Vagina (tissue), 2 donors: Measurements from ENCODE around the gene SAYSD1. TPM values are rescaled to one million over a fixed set of nuclear protein-coding genes. Genes with fewer than 3 reads are reported as not detected.
A peak's percentile ranks its signal among the peaks of the same experiment; 100 is the strongest.

ENCODE experiments used
- DNase-seq, 2 donors: peaks; one replicate each; pipeline ENCODE4 v3.0.0-alpha.2; 2017; ENCODE audit errors: extremely low spot score in 2 of 2
- H3K27ac ChIP-seq: fragments of 200-600 bp; sonication (generic); one replicate; pipeline ENCODE4 v1.5.1; 2019
- H3K27me3 ChIP-seq: fragments of 200-600 bp; sonication (generic); one replicate; pipeline ENCODE4 v1.5.1; 2019
- H3K36me3 ChIP-seq, 2 donors: fragments of 200-600 bp; sonication (generic); one replicate each; pipeline ENCODE4 v1.5.1; 2017 to 2019
- H3K4me1 ChIP-seq: fragments of 200-600 bp; sonication (generic); one replicate; pipeline ENCODE4 v1.5.1; 2019
- H3K4me3 ChIP-seq, 2 donors: fragments of 200-600 bp; sonication (generic); 1 replicate in 1 of 2; 2 replicates in 1 of 2; pipeline ENCODE4 v1.5.1; 2016 to 2019
- H3K9me3 ChIP-seq: fragments of 200-600 bp; sonication (generic); one replicate; pipeline ENCODE4 v1.5.1; 2019
- CTCF ChIP-seq, 3 experiments: fragments of 450-650 bp in 2 of 3; fragments of 200-600 bp in 1 of 3; sonication (generic) in 1 of 3; IDR thresholded peaks; one replicate each; pipeline ENCODE4 v1.5.1; 2017 to 2019; ENCODE audit warnings: antibody characterized with exemption in 3 of 3, mild to moderate bottlenecking in 2 of 3, moderate library complexity in 2 of 3
- POLR2A ChIP-seq, 2 donors: fragments of 450-650 bp; IDR thresholded peaks; one replicate each; pipeline ENCODE4 v1.6.1; 2017; ENCODE audit warnings: antibody characterized with exemption in 2 of 2, mild to moderate bottlenecking in 2 of 2, moderate library complexity in 2 of 2
- POLR2AphosphoS5 ChIP-seq, 2 donors: sonication (generic); formaldehyde crosslinking; IDR thresholded peaks; one replicate each; pipeline ENCODE4 v1.9.0; 2017; ENCODE audit warnings: antibody characterized with exemption in 2 of 2, mild to moderate bottlenecking in 2 of 2, low read depth in 1 of 2; ENCODE audit not compliant: insufficient read depth in 1 of 2
- intact Hi-C: fragments of 100-400 bp; cut with DNase I; formaldehyde crosslinking; loops from one replicate; pipeline ENCODE4 v1.15.1; 2023
- total RNA-seq: library from RNA; depleted of rRNA; stranded (reverse); fragments of >200 nt; gene quantifications from one replicate; pipeline ENCODE4 v1.2.3, GENCODE V29; 2016

Gene SAYSD1
- total RNA-seq, 1 donor from 2014 or later, result 10.6 TPM

GRCh38 chr6:39093149-39093708 is 21.8 kb downstream of the SAYSD1 start:
- H3K27me3 ChIP-seq, result no peaks in the 10 kb centered on the region
- no peak for TF ChIP-seq POLR2A (IDR thresholded peaks at IDR 0.05)
- no peak for TF ChIP-seq CTCF (IDR thresholded peaks at IDR 0.05)
- no peak for TF ChIP-seq POLR2AphosphoS5 (IDR thresholded peaks at IDR 0.05; ENCODE audit: insufficient read depth in 1 of 2, low read depth in 1 of 2)
- H3K4me1 ChIP-seq, result no peaks in the 10 kb centered on the region
- intact Hi-C loops, result no loop called here
- H3K36me3 ChIP-seq, result no peaks in the 10 kb centered on the region
- no peak overlapping the region for H3K4me3 ChIP-seq
- no peaks in the 10 kb centered on the region for H3K9me3 ChIP-seq
- no peak for DNase-seq
- H3K27ac ChIP-seq, result no peak overlapping the region

- Histone ChIP-seq H3K27ac (no peak overlapping the region), H3K36me3 (no peaks in the 10 kb centered on the region), H3K9me3 (no peaks in the 10 kb centered on the region), H3K4me1 (no peaks in the 10 kb centered on the region), H3K27me3 (no peaks in the 10 kb centered on the region), H3K4me3 (no peak overlapping the region)
- TF ChIP-seq POLR2AphosphoS5 (IDR thresholded peaks at IDR 0.05; ENCODE audit: insufficient read depth in 1 of 2, low read depth in 1 of 2), result no peak
- no peak for TF ChIP-seq CTCF (IDR thresholded peaks at IDR 0.05)
- TF ChIP-seq POLR2A (IDR thresholded peaks at IDR 0.05), result no peak
- DNase-seq, result no peak
- intact Hi-C loops, result no loop called here
These were observed 22.9 kb downstream of the SAYSD1 start for GRCh38 chr6:39092124-39092523.

- Histone ChIP-seq H3K27me3 (no peaks in the 10 kb centered on the region), H3K27ac (no peak overlapping the region), H3K4me1 (no peaks in the 10 kb centered on the region), H3K36me3 (no peaks in the 10 kb centered on the region), H3K9me3 (no peaks in the 10 kb centered on the region), H3K4me3 (no peak overlapping the region)
- intact Hi-C loops, result no loop called here
- TF ChIP-seq CTCF (IDR thresholded peaks at IDR 0.05) (no peak), POLR2A (IDR thresholded peaks at IDR 0.05) (no peak), POLR2AphosphoS5 (IDR thresholded peaks at IDR 0.05; ENCODE audit: insufficient read depth in 1 of 2, low read depth in 1 of 2) (no peak)
- DNase-seq, result no peak
These were observed 23.8 kb downstream of the SAYSD1 start for GRCh38 chr6:39091220-39091619.

GRCh38 chr6:39090036-39090435 is 24.9 kb downstream of the SAYSD1 start:
- no peak for DNase-seq
- Histone ChIP-seq H3K27me3 (no peaks in the 10 kb centered on the region), H3K4me3 (no peak overlapping the region), H3K4me1 (no peaks in the 10 kb centered on the region), H3K9me3 (no peaks in the 10 kb centered on the region), H3K27ac (no peak overlapping the region), H3K36me3 (no peaks in the 10 kb centered on the region)
- intact Hi-C loops, result no loop called here
- no peak for TF ChIP-seq POLR2AphosphoS5 (IDR thresholded peaks at IDR 0.05; ENCODE audit: insufficient read depth in 1 of 2, low read depth in 1 of 2)
- no peak for TF ChIP-seq CTCF (IDR thresholded peaks at IDR 0.05)
- no peak for TF ChIP-seq POLR2A (IDR thresholded peaks at IDR 0.05)

- Histone ChIP-seq H3K4me3 (no peak overlapping the region), H3K27me3 (no peaks in the 10 kb centered on the region), H3K27ac (no peak overlapping the region), H3K9me3 (no peaks in the 10 kb centered on the region), H3K36me3 (no peaks in the 10 kb centered on the region), H3K4me1 (no peaks in the 10 kb centered on the region)
- DNase-seq, result peak in 1 of 2 donors; percentile 67
- intact Hi-C loops, result loop anchor here (5.0 kb wide), 1 partner anchor 1739 kb away; no protein-coding TSS in a partner anchor
- TF ChIP-seq POLR2A (IDR thresholded peaks at IDR 0.05) (no peak), CTCF (IDR thresholded peaks at IDR 0.05) (no peak), POLR2AphosphoS5 (IDR thresholded peaks at IDR 0.05; ENCODE audit: insufficient read depth in 1 of 2, low read depth in 1 of 2) (no peak)
These were observed 26.7 kb downstream of the SAYSD1 start for GRCh38 chr6:39088331-39088730.
